Upper lobe of left lung (tissue), 6 donors: ENCODE measurements around the gene TBC1D14. TPM values are rescaled to one million over a fixed set of nuclear protein-coding genes. Genes with fewer than 3 reads are reported as not detected.
A peak's percentile ranks its signal among the peaks of the same experiment; 100 is the strongest.
"Not testable (repeated sequence)": the region's sequence is repeated elsewhere in the genome, so short reads cannot be mapped to it uniquely, and the experiment has no call there.

Experiments
- ATAC-seq, 2 donors: fragments of 200-7000 bp; cut with Tn5 transposase; one replicate each; pipeline ENCODE4 v1.9.1; 2022; ENCODE audit warnings: mild to moderate bottlenecking in 2 of 2, moderate library complexity in 2 of 2; ENCODE audit not compliant: low FRiP score in 2 of 2
- DNase-seq, 2 donors: peaks; one replicate each; pipeline ENCODE4 v3.0.0-alpha.2; 2019 to 2020
- H3K27ac ChIP-seq, 4 donors: fragments of 200-600 bp; sonication (generic); one replicate each; pipeline ENCODE4 v1.5.1; 2016 to 2019
- H3K27me3 ChIP-seq, 4 donors: fragments of 200-600 bp; sonication (generic); one replicate each; pipeline ENCODE4 v1.5.1; 2017 to 2019
- H3K36me3 ChIP-seq, 4 donors: fragments of 200-600 bp; sonication (generic); one replicate each; pipeline ENCODE4 v1.5.1; 2016 to 2019
- H3K4me1 ChIP-seq, 4 donors: fragments of 200-600 bp; sonication (generic); one replicate each; pipeline ENCODE4 v1.5.1; 2018 to 2019
- H3K4me3 ChIP-seq, 4 donors: fragments of 200-600 bp; sonication (generic); one replicate each; pipeline ENCODE4 v1.5.1; 2017 to 2019; ENCODE audit warnings: mild to moderate bottlenecking in 2 of 4, moderate library complexity in 1 of 4
- H3K9me3 ChIP-seq, 4 donors: fragments of 200-600 bp; sonication (generic); one replicate each; pipeline ENCODE4 v1.5.1; 2018 to 2019
- EP300 ChIP-seq, 4 donors: sonication (generic); formaldehyde crosslinking; IDR thresholded peaks; one replicate each; pipeline ENCODE4 v1.5.1; 2017; ENCODE audit warnings: antibody characterized with exemption in 4 of 4, control low read depth in 2 of 4
- POLR2A ChIP-seq, 4 donors: fragments of 450-650 bp; IDR thresholded peaks; one replicate each; pipeline ENCODE4 v1.5.1; 2016 to 2017; ENCODE audit warnings: antibody characterized with exemption in 4 of 4, mild to moderate bottlenecking in 2 of 4
- POLR2AphosphoS5 ChIP-seq, 2 donors: sonication (generic); formaldehyde crosslinking; IDR thresholded peaks; one replicate each; pipeline ENCODE4 v1.5.1; 2017; ENCODE audit warnings: antibody characterized with exemption in 2 of 2
- WGBS, 2 donors: methylation state at CpG; one replicate each; pipeline ENCODE4 v1.1.5; 2017 to 2018; 5-methylcytosine and 5-hydroxymethylcytosine counted together
- total RNA-seq, 6 donors: library from RNA; depleted of rRNA in 4 of 6; stranded (reverse); fragments of >200 nt in 4 of 6; gene quantifications; one replicate each; pipeline versions ENCODE4 v1.1.0 to v1.2.1, GENCODE V29; 2016 to 2021
- TF ChIP-seq, protein P1 (sequence below), 6 experiments: fragments of 450-650 bp in 4 of 6; fragments of 200-600 bp in 2 of 6; sonication (generic) in 2 of 6; IDR thresholded peaks; one replicate each; pipeline ENCODE4 v1.5.1; 2016 to 2019; ENCODE audit warnings: antibody characterized with exemption in 6 of 6
- donor health status: DM: no; HTN: no; CAD: no; lungs with moderate emphysema.
- donor health status: DM: no; HTN: yes; CAD: no; lungs with severe emphysema.

Gene TBC1D14
- total RNA-seq, 6 donors from 2014 or later = 47.7 to 61.8 (median 57.8) TPM

GRCh38 chr4:6908432-6909112 lies 1.1 kb upstream of the TBC1D14 start:
- ATAC-seq = no peak
- no peak for DNase-seq
- H3K9me3 ChIP-seq = no peaks in the 10 kb centered on the region
- peak overlapping the region; percentile 55 to 89 (median 82) for H3K4me3 ChIP-seq
- peaks cover 16 to 49% (median 29%) of the 10 kb centered on the region in 4 donors for H3K4me1 ChIP-seq
- WGBS, 2 donors = 28 to 35% methylated on average over 7 to 15 of the region's 15 CpGs
- H3K27me3 ChIP-seq = no peaks in the 10 kb centered on the region
- peak overlapping the region; percentile 99 to 100 (median 100) for H3K27ac ChIP-seq
- H3K36me3 ChIP-seq = no peaks in the 10 kb centered on the region
- TF ChIP-seq POLR2A (IDR thresholded peaks at IDR 0.05) (no peak), EP300 (IDR thresholded peaks at IDR 0.05) (no peak), POLR2AphosphoS5 (IDR thresholded peaks at IDR 0.05) (no peak)
- TF ChIP-seq, protein P1, sequence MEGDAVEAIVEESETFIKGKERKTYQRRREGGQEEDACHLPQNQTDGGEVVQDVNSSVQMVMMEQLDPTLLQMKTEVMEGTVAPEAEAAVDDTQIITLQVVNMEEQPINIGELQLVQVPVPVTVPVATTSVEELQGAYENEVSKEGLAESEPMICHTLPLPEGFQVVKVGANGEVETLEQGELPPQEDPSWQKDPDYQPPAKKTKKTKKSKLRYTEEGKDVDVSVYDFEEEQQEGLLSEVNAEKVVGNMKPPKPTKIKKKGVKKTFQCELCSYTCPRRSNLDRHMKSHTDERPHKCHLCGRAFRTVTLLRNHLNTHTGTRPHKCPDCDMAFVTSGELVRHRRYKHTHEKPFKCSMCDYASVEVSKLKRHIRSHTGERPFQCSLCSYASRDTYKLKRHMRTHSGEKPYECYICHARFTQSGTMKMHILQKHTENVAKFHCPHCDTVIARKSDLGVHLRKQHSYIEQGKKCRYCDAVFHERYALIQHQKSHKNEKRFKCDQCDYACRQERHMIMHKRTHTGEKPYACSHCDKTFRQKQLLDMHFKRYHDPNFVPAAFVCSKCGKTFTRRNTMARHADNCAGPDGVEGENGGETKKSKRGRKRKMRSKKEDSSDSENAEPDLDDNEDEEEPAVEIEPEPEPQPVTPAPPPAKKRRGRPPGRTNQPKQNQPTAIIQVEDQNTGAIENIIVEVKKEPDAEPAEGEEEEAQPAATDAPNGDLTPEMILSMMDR (IDR thresholded peaks at IDR 0.05) = no peak

GRCh38 chr4:6909970-6910339 lies 329 bp downstream of the TBC1D14 start:
- Histone ChIP-seq H3K27ac (peak overlapping the region; percentile 79 to 100 (median 99)), H3K27me3 (no peaks in the 10 kb centered on the region), H3K4me1 (peaks cover 21 to 61% (median 32%) of the 10 kb centered on the region in 4 donors), H3K9me3 (no peaks in the 10 kb centered on the region), H3K4me3 (peak overlapping the region; percentile 69 to 89 (median 82)), H3K36me3 (no peaks in the 10 kb centered on the region)
- DNase-seq (peak in 1 of 2 donors; percentile 92), ATAC-seq (peak in 1 of 2 donors; percentile 11)
- TF ChIP-seq, protein P1 (IDR thresholded peaks at IDR 0.05) = no peak
- TF ChIP-seq EP300 (IDR thresholded peaks at IDR 0.05) = no peak
- WGBS, 2 donors = 0% methylated on average over 10 to 17 of the region's 58 CpGs

DNA sequence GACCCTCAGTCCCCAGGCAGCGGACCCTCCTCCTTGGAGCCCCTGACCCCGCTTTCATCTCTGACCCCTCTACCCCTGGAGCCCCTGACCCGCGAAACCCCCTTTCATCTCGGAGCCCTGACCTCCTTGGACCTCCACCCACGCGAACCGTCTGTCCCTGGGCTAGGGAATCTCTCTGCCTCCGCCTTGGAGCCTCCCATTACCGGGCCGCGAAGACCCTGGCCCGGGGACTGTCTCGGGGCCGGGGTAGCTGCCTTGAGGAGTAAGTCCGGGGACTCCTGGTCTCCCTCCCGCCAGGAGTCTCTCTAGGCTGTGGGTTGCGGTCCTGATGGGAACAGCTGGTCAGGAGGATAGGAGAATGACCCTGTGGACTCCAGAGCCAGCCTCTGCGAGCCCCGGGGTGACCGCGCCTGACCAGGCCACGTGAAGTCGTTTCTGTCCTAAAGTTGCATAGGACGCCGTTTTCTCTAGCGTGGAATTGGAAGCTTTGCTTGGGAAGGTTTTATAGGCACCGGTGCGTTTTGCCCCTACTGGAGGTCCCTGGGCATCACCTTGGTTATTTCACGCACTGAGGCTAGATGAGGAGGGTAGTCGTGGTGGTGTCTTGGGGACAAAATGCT lies 824 bp downstream of the TBC1D14 start:
- H3K9me3 ChIP-seq = no peaks in the 10 kb centered on the region
- DNase-seq = peak; percentile 52 to 77
- no peaks in the 10 kb centered on the region for H3K27me3 ChIP-seq
- WGBS, 2 donors = 24 to 28% methylated on average over 20 to 31 of the region's 31 CpGs
- H3K27ac ChIP-seq = peak overlapping the region; percentile 79 to 100 (median 99)
- TF ChIP-seq POLR2A (IDR thresholded peaks at IDR 0.05) (peak in 1 of 4 donors; percentile 20), EP300 (IDR thresholded peaks at IDR 0.05) (no peak), POLR2AphosphoS5 (IDR thresholded peaks at IDR 0.05) (no peak)
- TF ChIP-seq, protein P1 (IDR thresholded peaks at IDR 0.05) = peak in 2 of 6 experiments; percentile 10 to 34
- H3K4me3 ChIP-seq = peak overlapping the region; percentile 69 to 89 (median 82)
- H3K4me1 ChIP-seq = peaks cover 25 to 66% (median 35%) of the 10 kb centered on the region in 4 donors
- no peak for ATAC-seq
- no peaks in the 10 kb centered on the region for H3K36me3 ChIP-seq

- Histone ChIP-seq H3K36me3 (no peaks in the 10 kb centered on the region), H3K9me3 (no peaks in the 10 kb centered on the region), H3K4me3 (peak overlapping the region in 3 of 4 donors; percentile 77 to 89 (median 86)), H3K27me3 (no peaks in the 10 kb centered on the region), H3K4me1 (peaks cover 30 to 73% (median 42%) of the 10 kb centered on the region in 4 donors), H3K27ac (peak overlapping the region; percentile 79 to 100 (median 99))
- DNase-seq (no peak), ATAC-seq (no peak)
- TF ChIP-seq POLR2AphosphoS5 (IDR thresholded peaks at IDR 0.05) (no peak), POLR2A (IDR thresholded peaks at IDR 0.05) (peak in 1 of 4 donors; percentile 3), EP300 (IDR thresholded peaks at IDR 0.05) (no peak)
- TF ChIP-seq, protein P1 (IDR thresholded peaks at IDR 0.05) = no peak
- 81 to 87% methylated on average over 14 to 15 of the region's 15 CpGs for WGBS, 2 donors
Measured at GRCh38 chr4:6910960-6911874, 1.6 kb downstream of the TBC1D14 start.

DNA sequence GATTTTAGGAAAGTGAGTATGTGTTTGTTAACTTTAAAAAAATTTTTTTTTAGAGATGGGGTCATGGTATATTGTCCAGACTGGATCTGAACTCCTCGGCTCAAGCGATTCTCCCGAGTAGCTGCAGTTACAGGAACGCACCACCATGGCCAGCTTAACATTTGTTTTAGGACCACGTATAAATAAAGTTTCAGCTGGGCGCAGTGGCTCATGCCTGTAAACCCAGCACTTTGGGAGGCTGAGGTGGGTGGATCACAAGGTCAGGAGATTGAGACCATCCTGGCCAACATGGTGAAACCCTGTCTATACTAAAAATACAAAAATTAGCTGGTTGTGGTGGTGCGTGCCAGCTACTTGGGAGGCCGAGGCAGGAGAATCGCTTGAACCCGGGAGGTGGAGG lies 2.3 kb downstream of the TBC1D14 start:
- peaks cover 37 to 80% (median 49%) of the 10 kb centered on the region in 4 donors for H3K4me1 ChIP-seq
- not testable (repeated sequence) for ATAC-seq

More for the DNA sequence above, 2.3 kb downstream of the TBC1D14 start:
- H3K36me3 ChIP-seq, DNase-seq, H3K27ac ChIP-seq, H3K27me3 ChIP-seq, H3K9me3 ChIP-seq: not testable (repeated sequence)
- peak overlapping the region in 1 of 4 donors; percentile 77 for H3K4me3 ChIP-seq
- 86 to 89% methylated on average over 10 of the region's 10 CpGs for WGBS, 2 donors
